HEK293 (cell line): Measurements from ENCODE around the gene COL15A1.
A peak's percentile ranks its signal among the peaks of the same experiment; 100 is the strongest.

Source experiments
- CTCF ChIA-PET: fragments of 350-600 bp; formaldehyde crosslinking; extraction: SDS; loops from one replicate; lab custom pipeline; 2021; ENCODE audit warnings: antibody characterized with exemption; lab: Yijun Ruan, JAX
- POLR2A ChIA-PET: fragments of 300-600 bp; formaldehyde crosslinking; extraction: SDS; loops from one replicate; lab custom pipeline; 2020; ENCODE audit warnings: antibody characterized with exemption, inconsistent platforms; lab: Yijun Ruan, JAX
- H3K27ac ChIP-seq: fragments of 200-500 bp; sonication (Bioruptor generic); 2 replicates; pipeline ENCODE4 v1.5.1; 2014; ENCODE audit warnings: low read depth, low read length, control low read depth, inconsistent platforms; ENCODE audit errors: extremely low read depth
- H3K36me3 ChIP-seq, 2 experiments: fragments of 200-500 bp in 1 of 2; sonication (Bioruptor generic) in 1 of 2; 1 replicate in 1 of 2; 2 replicates in 1 of 2; pipeline ENCODE4 v1.5.1; 2014 to 2017; ENCODE audit warnings: inconsistent platforms in 2 of 2, low read length in 2 of 2; ENCODE audit not compliant: control insufficient read depth in 2 of 2, insufficient read depth in 1 of 2
- H3K4me1 ChIP-seq: fragments of 200-500 bp; sonication (Bioruptor generic); 2 replicates; pipeline ENCODE4 v1.5.1; 2014; ENCODE audit warnings: mild to moderate bottlenecking, low read length, inconsistent platforms; ENCODE audit not compliant: control insufficient read depth, insufficient read depth
- H3K4me3 ChIP-seq: 2 replicates; pipeline ENCODE4 v1.5.1; 2011; ENCODE audit warnings: low read depth, mild to moderate bottlenecking, control low read depth, low read length, moderate library complexity
- H3K9me3 ChIP-seq: fragments of 200-500 bp; sonication (Bioruptor generic); 2 replicates; pipeline ENCODE4 v1.5.1; 2014; ENCODE audit warnings: low read depth, low read length, inconsistent platforms; ENCODE audit not compliant: control insufficient read depth, insufficient read depth
- GLIS2 ChIP-seq: fragments of 450-650 bp; formaldehyde crosslinking; IDR thresholded peaks from 2 replicates; pipeline ENCODE4 v1.5.1; 2016; ENCODE audit warnings: missing biosample characterization, missing genetic modification characterization
- ZBTB11 ChIP-seq: fragments of 450-650 bp; formaldehyde crosslinking; conservative IDR thresholded peaks from 2 replicates; pipeline ENCODE4 v1.5.1; 2016; ENCODE audit warnings: low read depth, missing biosample characterization, missing genetic modification characterization
- ZBTB21 ChIP-seq: fragments of 450-650 bp; formaldehyde crosslinking; IDR thresholded peaks from 2 replicates; pipeline ENCODE4 v1.5.1; 2017; ENCODE audit warnings: missing biosample characterization, missing genetic modification characterization
- ZNF2 ChIP-seq: fragments of 450-650 bp; formaldehyde crosslinking; IDR thresholded peaks from 2 replicates; pipeline ENCODE4 v1.5.1; 2016; ENCODE audit warnings: missing biosample characterization, missing genetic modification characterization
- ZNF221 ChIP-seq: fragments of 450-650 bp; formaldehyde crosslinking; IDR thresholded peaks from 2 replicates; pipeline ENCODE4 v1.5.1; 2017; ENCODE audit warnings: missing biosample characterization, missing genetic modification characterization, borderline replicate concordance
- ZNF324 ChIP-seq: fragments of 450-650 bp; formaldehyde crosslinking; IDR thresholded peaks from 2 replicates; pipeline ENCODE4 v1.5.1; 2016; ENCODE audit warnings: missing biosample characterization, missing genetic modification characterization
- ZNF350 ChIP-seq: fragments of 450-650 bp; formaldehyde crosslinking; IDR thresholded peaks from 2 replicates; pipeline ENCODE4 v1.5.0; 2017; ENCODE audit warnings: missing biosample characterization, mild to moderate bottlenecking, missing genetic modification characterization
- ZNF560 ChIP-seq: fragments of 450-650 bp; formaldehyde crosslinking; IDR thresholded peaks from 2 replicates; pipeline ENCODE4 v1.5.1; 2017; ENCODE audit warnings: missing biosample characterization, missing genetic modification characterization, borderline replicate concordance
- ZNF621 ChIP-seq: fragments of 450-650 bp; formaldehyde crosslinking; IDR thresholded peaks from 2 replicates; pipeline ENCODE4 v1.5.1; 2017; ENCODE audit warnings: missing biosample characterization, missing genetic modification characterization
- ZNF692 ChIP-seq: fragments of 450-650 bp; formaldehyde crosslinking; IDR thresholded peaks from 2 replicates; pipeline ENCODE4 v1.5.1; 2016; ENCODE audit warnings: missing biosample characterization, missing genetic modification characterization
- ZNF785 ChIP-seq: fragments of 450-650 bp; formaldehyde crosslinking; IDR thresholded peaks from 2 replicates; pipeline ENCODE4 v1.5.1; 2016; ENCODE audit warnings: missing biosample characterization, missing genetic modification characterization
- ZNF792 ChIP-seq: fragments of 450-650 bp; formaldehyde crosslinking; IDR thresholded peaks from 2 replicates; pipeline ENCODE4 v1.5.1; 2016; ENCODE audit warnings: missing biosample characterization, missing genetic modification characterization
- ZNF830 ChIP-seq: fragments of 450-650 bp; IDR thresholded peaks from 2 replicates; pipeline ENCODE4 v1.5.0; 2018; ENCODE audit warnings: missing biosample characterization, missing genetic modification characterization, low read depth, mild to moderate bottlenecking, moderate library complexity
- TF ChIP-seq, protein P1 (sequence below): fragments of 450-650 bp; formaldehyde crosslinking; conservative IDR thresholded peaks from 2 replicates; pipeline ENCODE4 v1.5.1; 2016; ENCODE audit warnings: low read depth, missing biosample characterization, missing genetic modification characterization
- TF ChIP-seq, protein P2 (sequence below): fragments of 450-650 bp; formaldehyde crosslinking; IDR thresholded peaks from 2 replicates; pipeline ENCODE4 v1.5.1; 2016; ENCODE audit warnings: missing biosample characterization, missing genetic modification characterization, borderline replicate concordance
- TF ChIP-seq, protein P3 (sequence below): fragments of 450-650 bp; formaldehyde crosslinking; IDR thresholded peaks from 2 replicates; pipeline ENCODE4 v1.5.1; 2016; ENCODE audit warnings: missing biosample characterization, missing genetic modification characterization

COL15A1 gene

DNA sequence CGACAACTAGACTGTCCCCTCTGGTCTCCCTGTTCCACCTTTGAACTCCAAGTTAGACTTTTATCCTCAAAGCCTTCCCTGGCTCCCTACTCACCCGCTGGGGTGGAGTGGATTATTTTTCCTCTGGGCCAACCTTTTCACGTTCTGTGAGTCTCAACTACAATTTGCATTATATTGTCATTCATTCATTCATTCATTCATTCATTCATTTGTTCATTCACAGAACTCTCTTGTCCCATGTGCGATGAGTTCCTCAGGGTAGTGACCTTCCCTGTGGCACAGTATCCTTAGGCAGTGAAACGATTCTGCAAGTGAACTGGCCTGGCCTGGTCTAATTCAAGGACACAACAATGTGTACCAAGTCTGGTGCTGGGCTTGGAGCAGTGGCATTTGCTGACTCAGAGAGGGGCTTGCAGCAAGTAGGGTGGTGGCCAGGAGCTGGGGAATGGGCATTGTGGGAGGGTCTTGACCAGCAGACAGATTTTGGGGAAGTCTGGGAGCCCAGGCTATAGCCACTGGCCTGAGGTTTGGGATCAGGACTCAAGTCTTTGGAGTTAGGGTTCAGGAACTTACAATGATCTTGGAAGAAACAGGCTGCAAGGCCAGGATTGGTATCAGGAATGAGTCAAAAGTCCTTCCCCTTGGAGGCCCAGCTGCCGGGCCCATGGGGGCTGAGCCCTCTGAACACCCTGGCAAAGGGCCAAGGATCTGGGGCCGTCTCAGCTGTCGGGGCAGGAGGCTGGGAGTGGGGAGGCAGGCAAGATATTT is 37.2 kb upstream of the COL15A1 start:
- H3K4me3 ChIP-seq, result no peak overlapping the region
- H3K4me1 ChIP-seq, result no peaks in the 10 kb centered on the region
- H3K9me3 ChIP-seq, result no peaks in the 10 kb centered on the region
- ChIA-PET POLR2A (no interaction called here), CTCF (interaction anchor here (1.5 to 1.8 kb wide), 2 partner anchors 11 to 13 kb away, joined by 5 to 7 read pairs; no protein-coding TSS in a partner anchor)
- no peak overlapping the region for H3K27ac ChIP-seq
- TF ChIP-seq ZNF692 (tag by site-specific recombination), result peak; percentile 20; the same call in 1 of the 2 replicates
- no peak for TF ChIP-seq ZNF830 (tag by site-specific recombination)
- TF ChIP-seq GLIS2, result 0 out of 2 replicates have a peak, but pooled peaks have one; percentile 27
- no peaks in the 10 kb centered on the region for H3K36me3 ChIP-seq

GRCh38 chr9:98907055-98907454 is 36.7 kb upstream of the COL15A1 start:
- POLR2A ChIA-PET, result interaction anchor here (0.6 kb wide), 1 partner anchor 15 kb away, joined by 5 read pairs; no protein-coding TSS in a partner anchor
- Histone ChIP-seq H3K4me3 (no peak overlapping the region), H3K4me1 (no peaks in the 10 kb centered on the region), H3K9me3 (no peaks in the 10 kb centered on the region), H3K36me3 (no peaks in the 10 kb centered on the region), H3K27ac (no peak overlapping the region)
- CTCF ChIA-PET, result interaction anchor here (0.6 to 1.8 kb wide), 5 partner anchors 10 to 91 kb away, joined by 3 to 7 read pairs (median 3); no protein-coding TSS in a partner anchor
- TF ChIP-seq ZNF221 (tag by site-specific recombination), result no peak
- TF ChIP-seq, protein P1, sequence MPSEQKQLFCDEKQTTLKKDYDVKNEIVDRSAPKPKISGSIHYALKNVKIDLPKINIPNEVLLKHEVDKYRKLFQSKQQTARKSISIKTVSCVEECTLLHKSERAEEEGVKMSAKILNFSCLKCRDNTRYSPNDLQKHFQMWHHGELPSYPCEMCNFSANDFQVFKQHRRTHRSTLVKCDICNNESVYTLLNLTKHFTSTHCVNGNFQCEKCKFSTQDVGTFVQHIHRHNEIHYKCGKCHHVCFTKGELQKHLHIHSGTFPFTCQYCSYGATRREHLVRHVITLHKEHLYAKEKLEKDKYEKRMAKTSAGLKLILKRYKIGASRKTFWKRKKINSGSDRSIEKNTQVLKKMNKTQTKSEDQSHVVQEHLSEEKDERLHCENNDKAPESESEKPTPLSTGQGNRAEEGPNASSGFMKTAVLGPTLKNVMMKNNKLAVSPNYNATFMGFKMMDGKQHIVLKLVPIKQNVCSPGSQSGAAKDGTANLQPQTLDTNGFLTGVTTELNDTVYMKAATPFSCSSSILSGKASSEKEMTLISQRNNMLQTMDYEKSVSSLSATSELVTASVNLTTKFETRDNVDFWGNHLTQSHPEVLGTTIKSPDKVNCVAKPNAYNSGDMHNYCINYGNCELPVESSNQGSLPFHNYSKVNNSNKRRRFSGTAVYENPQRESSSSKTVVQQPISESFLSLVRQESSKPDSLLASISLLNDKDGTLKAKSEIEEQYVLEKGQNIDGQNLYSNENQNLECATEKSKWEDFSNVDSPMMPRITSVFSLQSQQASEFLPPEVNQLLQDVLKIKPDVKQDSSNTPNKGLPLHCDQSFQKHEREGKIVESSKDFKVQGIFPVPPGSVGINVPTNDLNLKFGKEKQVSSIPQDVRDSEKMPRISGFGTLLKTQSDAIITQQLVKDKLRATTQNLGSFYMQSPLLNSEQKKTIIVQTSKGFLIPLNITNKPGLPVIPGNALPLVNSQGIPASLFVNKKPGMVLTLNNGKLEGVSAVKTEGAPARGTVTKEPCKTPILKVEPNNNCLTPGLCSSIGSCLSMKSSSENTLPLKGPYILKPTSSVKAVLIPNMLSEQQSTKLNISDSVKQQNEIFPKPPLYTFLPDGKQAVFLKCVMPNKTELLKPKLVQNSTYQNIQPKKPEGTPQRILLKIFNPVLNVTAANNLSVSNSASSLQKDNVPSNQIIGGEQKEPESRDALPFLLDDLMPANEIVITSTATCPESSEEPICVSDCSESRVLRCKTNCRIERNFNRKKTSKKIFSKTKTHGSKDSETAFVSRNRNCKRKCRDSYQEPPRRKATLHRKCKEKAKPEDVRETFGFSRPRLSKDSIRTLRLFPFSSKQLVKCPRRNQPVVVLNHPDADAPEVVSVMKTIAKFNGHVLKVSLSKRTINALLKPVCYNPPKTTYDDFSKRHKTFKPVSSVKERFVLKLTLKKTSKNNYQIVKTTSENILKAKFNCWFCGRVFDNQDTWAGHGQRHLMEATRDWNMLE (tag by site-specific recombination), result no peak
- no peak for TF ChIP-seq ZNF785 (tag by site-specific recombination)
- no peak for TF ChIP-seq ZNF350 (tag by site-specific recombination)
- no peak for TF ChIP-seq ZNF621
- no peak for TF ChIP-seq ZNF324 (tag by site-specific recombination)
- no peak for TF ChIP-seq ZBTB21 (tag by site-specific recombination)
- no peak for TF ChIP-seq ZNF2 (tag by site-specific recombination)
- no peak for TF ChIP-seq ZNF792 (tag by site-specific recombination)
- TF ChIP-seq, protein P2, sequence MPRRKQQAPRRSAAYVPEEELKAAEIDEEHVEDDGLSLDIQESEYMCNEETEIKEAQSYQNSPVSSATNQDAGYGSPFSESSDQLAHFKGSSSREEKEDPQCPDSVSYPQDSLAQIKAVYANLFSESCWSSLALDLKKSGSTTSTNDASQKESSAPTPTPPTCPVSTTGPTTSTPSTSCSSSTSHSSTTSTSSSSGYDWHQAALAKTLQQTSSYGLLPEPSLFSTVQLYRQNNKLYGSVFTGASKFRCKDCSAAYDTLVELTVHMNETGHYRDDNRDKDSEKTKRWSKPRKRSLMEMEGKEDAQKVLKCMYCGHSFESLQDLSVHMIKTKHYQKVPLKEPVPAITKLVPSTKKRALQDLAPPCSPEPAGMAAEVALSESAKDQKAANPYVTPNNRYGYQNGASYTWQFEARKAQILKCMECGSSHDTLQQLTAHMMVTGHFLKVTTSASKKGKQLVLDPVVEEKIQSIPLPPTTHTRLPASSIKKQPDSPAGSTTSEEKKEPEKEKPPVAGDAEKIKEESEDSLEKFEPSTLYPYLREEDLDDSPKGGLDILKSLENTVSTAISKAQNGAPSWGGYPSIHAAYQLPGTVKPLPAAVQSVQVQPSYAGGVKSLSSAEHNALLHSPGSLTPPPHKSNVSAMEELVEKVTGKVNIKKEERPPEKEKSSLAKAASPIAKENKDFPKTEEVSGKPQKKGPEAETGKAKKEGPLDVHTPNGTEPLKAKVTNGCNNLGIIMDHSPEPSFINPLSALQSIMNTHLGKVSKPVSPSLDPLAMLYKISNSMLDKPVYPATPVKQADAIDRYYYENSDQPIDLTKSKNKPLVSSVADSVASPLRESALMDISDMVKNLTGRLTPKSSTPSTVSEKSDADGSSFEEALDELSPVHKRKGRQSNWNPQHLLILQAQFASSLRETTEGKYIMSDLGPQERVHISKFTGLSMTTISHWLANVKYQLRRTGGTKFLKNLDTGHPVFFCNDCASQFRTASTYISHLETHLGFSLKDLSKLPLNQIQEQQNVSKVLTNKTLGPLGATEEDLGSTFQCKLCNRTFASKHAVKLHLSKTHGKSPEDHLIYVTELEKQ (tag by site-specific recombination), result no peak
- TF ChIP-seq ZBTB11 (tag by site-specific recombination), result no peak
- TF ChIP-seq ZNF560 (tag by site-specific recombination), result no peak
- TF ChIP-seq, protein P3, sequence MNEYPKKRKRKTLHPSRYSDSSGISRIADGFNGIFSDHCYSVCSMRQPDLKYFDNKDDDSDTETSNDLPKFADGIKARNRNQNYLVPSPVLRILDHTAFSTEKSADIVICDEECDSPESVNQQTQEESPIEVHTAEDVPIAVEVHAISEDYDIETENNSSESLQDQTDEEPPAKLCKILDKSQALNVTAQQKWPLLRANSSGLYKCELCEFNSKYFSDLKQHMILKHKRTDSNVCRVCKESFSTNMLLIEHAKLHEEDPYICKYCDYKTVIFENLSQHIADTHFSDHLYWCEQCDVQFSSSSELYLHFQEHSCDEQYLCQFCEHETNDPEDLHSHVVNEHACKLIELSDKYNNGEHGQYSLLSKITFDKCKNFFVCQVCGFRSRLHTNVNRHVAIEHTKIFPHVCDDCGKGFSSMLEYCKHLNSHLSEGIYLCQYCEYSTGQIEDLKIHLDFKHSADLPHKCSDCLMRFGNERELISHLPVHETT (tag by site-specific recombination), result no peak
- TF ChIP-seq ZNF830 (tag by site-specific recombination), result no peak
